H7 (cell line): ENCODE measurements around the gene C5orf47. TPM values are rescaled to one million over a fixed set of nuclear protein-coding genes. Genes with fewer than 3 reads are reported as not detected.

Experiments used
- DNase-seq: peaks from one replicate; pipeline ENCODE4 v3.0.0; 2012
- H3K27me3 ChIP-seq: 2 replicates; pipeline ENCODE4 v1.6.0; 2011; ENCODE audit warnings: mild to moderate bottlenecking, low read length; ENCODE audit not compliant: control insufficient read depth, insufficient read depth
- H3K36me3 ChIP-seq: replicated peaks from 2 replicates; pipeline ENCODE4 v1.5.1; 2011; ENCODE audit warnings: low read length; ENCODE audit not compliant: control insufficient read depth, insufficient read depth
- H3K4me3 ChIP-seq: 2 replicates; pipeline ENCODE4 v1.5.1; 2011; ENCODE audit warnings: low read depth, mild to moderate bottlenecking, control low read depth, low read length, moderate library complexity; ENCODE audit not compliant: insufficient read depth
- total RNA-seq: library from RNA; depleted of rRNA; stranded (reverse); fragments of >200 nt; shearing (Covaris generic); gene quantifications from 2 replicates; pipeline ENCODE4 v1.2.3, GENCODE V29; 2014; rRNA removed

Gene C5orf47, protein sequence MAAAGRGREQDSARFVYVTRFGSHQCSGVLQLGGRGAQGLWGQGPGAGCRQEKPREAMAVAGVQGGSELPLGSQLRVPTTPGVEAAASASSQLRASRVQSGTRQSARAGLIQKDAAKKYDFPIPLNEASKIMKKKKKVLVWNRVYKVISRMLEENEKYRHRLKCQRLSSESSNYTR
- total RNA-seq, result 0.07 and 0.28 TPM in 2 replicates

DNA sequence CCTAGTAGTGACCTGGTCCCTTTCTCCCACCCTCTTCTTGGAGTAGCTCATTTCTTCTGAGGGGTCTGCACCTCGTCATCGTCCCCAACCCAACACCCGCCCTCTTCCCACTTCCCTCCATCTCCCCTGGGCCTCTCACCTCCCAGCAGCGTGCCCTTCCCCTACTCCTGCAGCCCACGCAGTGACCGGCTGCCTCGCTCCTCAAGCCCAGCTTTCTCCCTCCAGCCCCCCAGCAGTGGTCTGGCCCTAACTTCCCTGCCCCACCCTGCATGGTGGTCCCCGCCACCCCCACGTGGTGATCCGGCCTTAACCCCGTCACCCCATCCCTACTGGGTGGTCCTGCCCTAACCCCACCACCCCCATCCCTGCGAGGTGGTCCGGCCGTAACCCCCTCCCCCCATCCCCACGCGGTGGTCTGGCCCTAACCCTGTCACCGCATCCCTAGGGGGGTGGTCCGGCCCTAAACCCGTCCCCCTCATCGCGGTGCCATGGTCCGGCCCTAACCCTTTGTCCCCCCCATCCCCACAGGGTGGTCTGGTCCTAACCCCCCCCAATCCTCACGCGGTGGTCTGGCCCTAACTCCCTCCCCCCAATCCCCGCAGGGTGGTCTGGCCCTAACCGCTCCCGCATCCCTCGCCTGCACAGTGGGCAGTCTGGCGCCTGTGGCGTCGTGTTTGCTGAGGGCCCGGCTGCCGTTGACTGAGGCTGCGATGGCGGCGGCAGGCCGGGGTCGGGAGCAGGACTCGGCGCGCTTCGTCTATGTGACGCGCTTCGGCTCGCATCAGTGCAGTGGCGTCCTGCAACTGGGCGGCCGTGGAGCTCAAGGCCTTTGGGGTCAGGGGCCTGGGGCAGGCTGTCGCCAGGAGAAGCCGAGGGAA is at the start of gene C5orf47:
TSS of gene C5orf47 (plus strand) at position 617 of the 878 bp plus-strand sequence. CDS start at position 711, 94 bp downstream.
- Histone ChIP-seq H3K27me3 (no peaks in the 10 kb centered on the region), H3K36me3 (no peaks in the 10 kb centered on the region), H3K4me3 (no peak within 1 kb of the TSS)
- no peak for DNase-seq

DNA sequence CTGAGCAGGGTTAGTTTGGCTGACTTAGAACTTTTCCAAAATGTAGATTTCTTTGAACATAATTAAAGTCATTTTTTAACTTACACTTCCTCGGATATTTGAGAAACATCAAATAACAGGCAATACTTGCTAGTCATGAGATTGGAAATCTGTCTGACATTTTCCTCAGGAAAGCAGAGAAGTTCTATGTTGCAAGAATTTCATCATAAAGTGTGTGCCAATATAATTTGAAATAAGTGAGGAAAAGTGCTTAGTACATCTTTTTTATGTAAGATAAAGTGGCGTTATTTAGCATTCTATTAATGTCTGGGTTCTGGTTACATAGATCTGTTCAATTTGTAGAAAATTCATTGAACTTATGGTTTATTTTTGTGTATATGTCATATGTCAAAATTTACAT is 48.7 kb upstream of the C5orf47 start:
- Histone ChIP-seq H3K4me3 (no peak overlapping the region), H3K36me3 (no peaks in the 10 kb centered on the region), H3K27me3 (no peaks in the 10 kb centered on the region)
- no peak for DNase-seq

DNA sequence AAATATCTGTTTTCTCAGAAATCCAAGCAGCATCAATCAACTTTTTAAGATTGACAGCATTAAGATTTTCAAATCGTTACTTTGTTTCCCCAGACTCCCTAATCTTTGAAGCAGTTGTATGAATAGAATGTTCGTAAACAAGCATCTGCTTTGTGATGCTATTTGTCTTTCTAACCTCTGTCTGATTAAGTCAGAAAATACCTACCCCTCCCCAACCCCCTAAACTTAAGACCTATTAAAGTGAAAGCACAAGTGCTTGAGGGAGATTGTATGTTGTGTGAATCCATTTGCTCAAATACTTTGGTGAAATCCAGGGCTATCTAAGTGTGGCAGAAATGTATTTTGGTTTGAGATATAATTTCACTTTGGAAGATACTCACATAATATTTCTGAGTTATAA is 47.9 kb upstream of the C5orf47 start:
- H3K4me3 ChIP-seq, result no peak overlapping the region
- H3K36me3 ChIP-seq, result no peaks in the 10 kb centered on the region
- no peak for DNase-seq
- H3K27me3 ChIP-seq, result no peaks in the 10 kb centered on the region

DNA sequence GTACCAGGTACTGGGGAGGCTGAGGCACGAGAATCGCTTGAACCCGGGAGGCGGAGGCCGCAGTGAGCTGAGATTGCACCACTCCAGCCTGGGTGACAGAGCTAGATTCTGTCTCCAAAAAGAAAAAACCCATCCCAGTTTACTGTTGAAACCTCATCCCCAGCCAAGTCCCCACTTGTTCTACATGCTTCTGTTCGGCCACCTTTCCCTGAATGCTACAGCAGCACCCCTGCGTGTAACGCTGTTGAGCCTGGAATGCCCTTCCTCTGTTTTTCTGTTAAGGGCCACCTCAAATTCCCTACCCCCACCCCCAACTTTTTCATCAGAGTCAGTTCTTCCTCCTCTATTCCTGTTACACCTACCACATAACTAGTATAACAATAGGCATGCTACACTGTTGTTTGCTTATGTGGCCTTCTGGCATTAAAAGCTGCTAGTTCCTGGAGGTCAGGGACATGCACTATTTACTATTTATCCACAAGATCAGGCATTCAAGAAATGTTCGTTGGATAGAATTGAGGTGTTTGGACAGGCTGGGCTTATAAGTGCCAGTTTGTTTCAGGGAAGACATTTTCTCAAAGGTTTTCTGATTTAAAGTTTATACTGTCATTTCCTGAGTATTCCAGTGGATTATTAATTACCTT is 47.1 kb upstream of the C5orf47 start:
- H3K36me3 ChIP-seq, result no peaks in the 10 kb centered on the region
- H3K4me3 ChIP-seq, result no peak overlapping the region
- H3K27me3 ChIP-seq, result no peaks in the 10 kb centered on the region
- DNase-seq, result no peak

DNA sequence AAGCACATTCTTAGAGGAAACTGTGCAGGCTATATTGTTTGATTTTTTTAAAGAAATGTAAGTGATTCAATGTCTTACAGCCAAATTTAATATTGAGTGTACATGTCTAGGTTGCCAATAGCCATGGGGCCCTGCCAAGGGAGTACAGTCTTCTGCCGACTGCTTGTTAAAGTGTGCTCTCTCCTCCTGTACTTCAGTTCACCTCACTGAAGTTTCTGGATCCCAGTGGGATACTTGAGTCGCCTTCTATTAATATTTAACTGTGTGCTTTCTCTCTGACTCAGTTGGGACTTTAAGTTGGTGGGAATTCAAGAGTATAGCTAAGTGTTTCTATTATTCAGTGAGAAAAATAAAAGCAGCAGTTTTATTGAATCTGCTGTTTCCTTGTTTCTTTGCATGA is 44.5 kb upstream of the C5orf47 start:
- no peak overlapping the region for H3K4me3 ChIP-seq

DNA sequence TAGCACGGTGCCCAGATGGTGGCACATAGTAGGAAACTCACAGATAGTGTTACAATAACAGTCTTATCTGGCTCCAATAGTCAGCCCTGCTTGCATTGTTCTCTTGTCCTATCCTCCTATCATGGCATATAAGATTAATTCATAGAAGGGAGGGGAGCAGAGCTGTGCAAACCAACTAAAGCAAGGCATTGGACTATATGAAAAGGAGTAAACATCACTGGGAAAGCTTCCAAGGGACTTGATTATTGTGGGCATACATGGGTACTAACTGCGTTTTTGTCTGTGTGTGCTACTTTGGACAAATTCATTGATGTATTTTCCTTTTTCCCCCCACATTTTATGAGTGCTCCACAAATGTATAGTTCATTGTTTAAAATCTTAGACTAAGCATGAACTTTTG is 43.8 kb upstream of the C5orf47 start:
- no peak for DNase-seq
- no peak overlapping the region for H3K4me3 ChIP-seq
- no peaks in the 10 kb centered on the region; the same call in 1 of the 2 replicates for H3K36me3 ChIP-seq
- H3K27me3 ChIP-seq, result no peaks in the 10 kb centered on the region

More for the DNA sequence above, 44.5 kb upstream of the C5orf47 start:
- no peak for DNase-seq
- Histone ChIP-seq H3K27me3 (no peaks in the 10 kb centered on the region), H3K36me3 (no peaks in the 10 kb centered on the region; the same call in 1 of the 2 replicates)

DNA sequence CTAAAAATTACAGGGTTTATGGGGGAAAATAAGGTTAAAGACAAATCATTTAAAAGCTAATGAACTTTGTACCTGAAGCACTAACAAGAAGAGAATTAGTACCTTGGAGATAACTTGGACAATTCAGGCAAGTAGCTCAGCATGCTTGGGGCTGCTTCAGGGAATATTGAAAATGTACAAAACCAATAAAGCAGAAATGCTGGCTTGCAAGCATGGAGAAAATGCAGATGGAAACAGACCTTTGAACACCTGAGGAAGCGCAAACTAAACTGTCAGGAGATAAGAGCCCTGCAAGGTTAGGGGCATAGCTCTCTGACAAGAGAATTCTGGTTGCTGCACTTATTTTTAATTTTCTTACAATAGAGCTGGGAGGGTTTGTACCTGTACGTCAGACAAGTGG is 42.6 kb upstream of the C5orf47 start:
- H3K4me3 ChIP-seq, result no peak overlapping the region
- no peaks in the 10 kb centered on the region for H3K27me3 ChIP-seq
- no peak for DNase-seq
- H3K36me3 ChIP-seq, result peaks cover 2% of the 10 kb centered on the region

DNA sequence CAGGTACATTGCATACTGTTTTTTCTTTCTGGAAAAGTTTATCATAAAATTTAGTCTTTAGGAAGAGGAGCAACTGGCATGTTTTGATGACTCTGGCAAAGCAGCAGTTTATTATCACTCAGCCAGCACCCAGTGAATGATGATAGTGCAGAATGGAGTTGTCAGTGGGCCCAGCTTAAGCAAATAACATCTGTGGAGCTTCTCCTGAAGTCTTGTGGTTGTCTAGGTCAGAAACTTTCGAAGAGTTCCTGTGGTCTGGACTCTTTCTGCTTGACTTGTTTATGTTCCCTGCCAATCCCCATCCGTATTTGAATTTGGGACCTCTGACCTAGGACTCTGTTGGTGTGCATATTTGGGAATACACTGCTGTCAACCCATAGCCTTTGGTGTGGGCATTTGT is 38.1 kb upstream of the C5orf47 start:
- no peak for DNase-seq
- Histone ChIP-seq H3K27me3 (no peaks in the 10 kb centered on the region), H3K4me3 (no peak overlapping the region), H3K36me3 (peaks cover 2% of the 10 kb centered on the region)

DNA sequence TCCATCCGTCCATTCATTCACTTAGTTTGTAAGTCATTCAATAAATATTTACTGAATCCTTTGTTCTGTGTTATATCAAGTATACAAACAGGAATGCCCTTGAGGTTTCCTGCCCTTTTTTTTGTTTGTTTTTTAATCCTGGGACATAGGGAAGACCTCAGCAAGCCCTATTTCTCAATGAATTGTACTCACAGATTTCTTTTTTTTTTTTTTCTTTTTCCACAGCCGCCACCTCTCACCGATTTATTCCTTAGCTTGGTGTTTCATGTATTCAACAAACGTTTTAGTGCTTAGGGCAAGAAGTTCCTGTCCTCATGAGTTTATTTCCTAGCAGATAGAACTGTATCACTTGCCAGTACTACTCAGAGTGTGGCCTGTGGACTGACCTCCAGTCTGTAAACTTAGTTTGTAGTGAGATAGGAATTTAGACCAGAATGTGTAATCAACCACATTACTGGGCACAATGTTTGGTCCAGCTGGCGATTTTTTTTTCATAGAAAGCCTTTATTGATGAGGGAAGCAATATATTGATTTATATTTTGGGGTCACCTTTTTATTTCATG is 35.4 kb upstream of the C5orf47 start:
- DNase-seq, result no peak
- no peak overlapping the region for H3K4me3 ChIP-seq
- H3K27me3 ChIP-seq, result no peaks in the 10 kb centered on the region
- peaks cover 3% of the 10 kb centered on the region for H3K36me3 ChIP-seq

DNA sequence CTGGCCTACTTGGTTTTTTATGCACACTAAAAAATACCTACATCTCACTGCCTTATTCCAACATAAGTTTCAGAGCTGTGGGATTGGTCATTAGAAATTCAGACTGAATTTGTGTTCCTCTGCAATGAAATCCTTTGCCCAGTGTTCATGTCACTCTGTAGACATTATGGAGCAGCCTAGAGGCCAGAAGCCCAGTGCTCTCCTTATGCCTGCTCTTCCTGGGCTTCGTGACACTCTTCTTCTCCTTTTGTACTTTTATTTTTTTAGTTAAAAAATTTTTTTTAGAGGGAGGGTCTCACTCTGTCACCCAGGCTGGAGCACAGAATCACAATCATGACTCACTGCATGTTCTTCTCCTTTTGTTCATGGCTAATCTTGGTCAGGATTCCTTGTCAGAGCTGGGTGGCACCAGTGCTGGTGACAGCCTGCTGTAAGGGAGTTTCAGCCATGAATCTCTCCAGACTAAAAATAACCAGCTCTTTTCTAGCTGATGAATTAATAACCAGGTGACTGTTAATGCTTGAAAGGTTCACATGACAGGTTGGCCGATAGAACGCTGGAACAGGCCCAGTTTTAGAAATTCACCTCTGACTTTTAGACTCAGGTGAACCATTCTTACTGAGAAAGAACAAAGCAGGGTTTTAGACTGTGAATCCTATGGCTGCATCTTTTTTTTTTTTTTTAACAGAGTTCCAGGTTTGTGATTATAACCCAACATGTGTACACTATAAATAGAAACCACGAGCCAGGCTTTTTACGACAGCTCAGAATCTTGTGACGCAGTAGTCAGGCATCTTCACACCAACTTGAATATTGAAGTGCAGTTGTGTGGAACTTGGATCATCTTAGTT is 34.1 kb upstream of the C5orf47 start:
- no peak for DNase-seq
- Histone ChIP-seq H3K4me3 (no peak overlapping the region), H3K36me3 (peaks cover 3% of the 10 kb centered on the region), H3K27me3 (no peaks in the 10 kb centered on the region)

DNA sequence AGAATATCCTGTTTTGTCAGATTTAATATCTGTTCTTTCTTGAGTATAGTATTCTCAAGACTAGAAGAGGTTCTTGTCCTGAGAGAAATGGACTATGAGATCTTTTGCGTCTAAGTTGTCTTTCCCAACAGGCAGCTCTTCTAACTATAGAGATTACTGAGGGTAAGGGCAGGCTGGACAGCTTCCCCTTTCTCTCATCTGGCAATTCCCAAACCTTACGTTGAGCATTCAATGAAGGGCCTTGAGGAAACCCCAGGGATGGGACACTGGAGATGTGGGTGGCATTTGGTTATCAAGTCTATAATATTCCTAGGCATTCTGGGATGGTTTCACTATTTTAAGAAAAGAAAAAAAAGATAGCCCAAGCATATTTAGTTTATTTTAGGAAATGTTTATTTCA is 28.0 kb upstream of the C5orf47 start:
- H3K27me3 ChIP-seq, result no peaks in the 10 kb centered on the region
- peaks cover under 1% of the 10 kb centered on the region; the same call in 1 of the 2 replicates for H3K36me3 ChIP-seq
- H3K4me3 ChIP-seq, result no peak overlapping the region
- no peak for DNase-seq

DNA sequence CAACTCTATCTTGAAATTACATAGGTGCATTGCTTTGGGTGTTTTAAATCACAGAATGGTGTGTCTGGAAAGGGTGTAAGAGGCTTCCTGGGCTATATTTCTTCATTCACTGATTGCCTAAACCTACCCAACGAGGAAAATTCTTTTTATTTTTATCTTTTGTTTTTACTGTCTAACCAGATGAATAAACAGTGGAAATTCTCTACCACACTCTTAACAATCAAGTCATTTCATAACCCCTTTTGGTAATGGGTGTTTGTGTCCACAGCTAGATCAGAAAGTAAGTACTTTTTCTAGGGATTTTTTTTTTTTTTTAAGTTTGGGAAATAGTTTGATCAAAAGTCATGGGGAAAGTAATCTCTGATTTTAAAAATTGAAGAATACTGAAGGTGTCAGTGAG is 27.6 kb upstream of the C5orf47 start:
- Histone ChIP-seq H3K4me3 (no peak overlapping the region), H3K27me3 (no peaks in the 10 kb centered on the region), H3K36me3 (no peaks in the 10 kb centered on the region)
- no peak for DNase-seq

DNA sequence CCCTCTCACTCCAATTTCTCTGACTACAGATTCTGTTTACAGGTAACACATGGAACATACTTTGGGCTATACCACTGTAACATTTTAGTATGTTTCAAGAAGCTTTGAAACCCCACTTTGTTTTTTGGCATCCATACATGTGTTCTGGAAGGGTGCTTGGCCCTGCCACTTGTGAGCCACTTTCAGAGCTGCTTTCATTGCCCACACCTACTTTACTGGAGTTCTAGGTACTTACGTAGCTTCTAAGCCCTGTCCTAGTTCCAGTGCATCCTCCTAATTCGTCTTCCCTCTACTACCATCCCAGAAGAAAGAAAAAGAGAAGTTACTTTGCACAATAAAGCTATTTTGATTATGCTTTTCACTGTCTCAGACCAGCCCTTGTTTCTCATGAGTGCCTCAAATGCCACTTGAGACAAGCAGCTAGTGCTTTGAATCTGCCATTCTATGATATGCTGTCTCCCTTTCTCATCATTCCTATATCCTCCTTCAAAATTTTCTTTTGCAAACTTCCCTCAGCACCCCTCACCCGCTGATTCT is 26.5 kb upstream of the C5orf47 start:
- DNase-seq, result no peak
- no peaks in the 10 kb centered on the region for H3K36me3 ChIP-seq
- H3K27me3 ChIP-seq, result no peaks in the 10 kb centered on the region
- no peak overlapping the region for H3K4me3 ChIP-seq
